ENCODE measurements around the gene RSPH3. TPM values are rescaled to one million over a fixed set of nuclear protein-coding genes. Genes with fewer than 3 reads are reported as not detected.
A peak's percentile ranks its signal among the peaks of the same experiment; 100 is the strongest.

Gene RSPH3
- total and polyA plus RNA-seq, 10 of the 15 experiments (the other 5 are each of a cell fraction or from before 2014, with no cell fraction given): 0.40 to 3.5 (median 1.4) TPM

DNA sequence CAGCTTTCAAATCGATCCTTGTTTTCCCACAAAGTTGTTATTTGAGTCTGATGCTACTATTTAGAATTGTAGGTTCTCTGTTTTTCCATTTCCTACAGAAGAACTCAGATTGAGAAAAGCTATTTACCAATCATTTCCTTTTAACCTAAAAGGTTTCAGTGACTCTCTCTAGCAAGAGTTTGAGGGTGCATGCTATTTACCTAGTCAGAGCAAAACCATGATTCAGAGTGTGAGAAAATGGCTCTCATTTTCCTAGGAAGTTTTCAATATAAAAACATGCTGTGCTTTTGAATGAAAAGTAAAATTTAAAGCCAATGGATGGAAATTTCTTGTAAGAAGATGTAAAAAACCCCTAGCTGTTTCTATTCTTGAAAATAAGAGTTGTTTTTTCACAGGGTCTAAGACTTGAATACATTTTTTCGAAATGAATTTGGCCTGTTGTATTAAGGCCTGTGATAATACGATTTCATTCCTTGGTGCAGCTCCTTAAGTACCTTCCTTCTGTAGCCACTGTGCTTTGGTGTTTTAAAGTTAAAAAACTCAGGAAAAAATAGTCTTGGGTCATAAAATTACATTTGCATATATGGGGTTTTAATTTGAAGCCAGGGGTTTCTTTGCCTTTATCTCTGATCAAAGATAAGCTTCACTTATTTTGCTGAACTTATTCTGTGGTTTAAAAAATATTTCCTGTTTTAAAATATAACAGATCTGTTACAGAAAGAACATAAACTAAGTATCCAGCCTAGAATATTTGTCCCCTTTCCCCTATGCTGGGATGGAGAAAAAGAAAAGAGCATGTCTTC lies 18.0 kb upstream of the RSPH3 start (continued):
- peak in 1 of 2 experiments; percentile 98; a peak in 2 of 4 replicates for TF ChIP-seq ETV6 (conservative IDR thresholded peaks at IDR 0.05 in 1 of 2, IDR thresholded peaks at IDR 0.05 in 1 of 2; ENCODE audit: borderline replicate concordance in 1 of 2, low read depth in 1 of 2)
- TF ChIP-seq, protein P1, sequence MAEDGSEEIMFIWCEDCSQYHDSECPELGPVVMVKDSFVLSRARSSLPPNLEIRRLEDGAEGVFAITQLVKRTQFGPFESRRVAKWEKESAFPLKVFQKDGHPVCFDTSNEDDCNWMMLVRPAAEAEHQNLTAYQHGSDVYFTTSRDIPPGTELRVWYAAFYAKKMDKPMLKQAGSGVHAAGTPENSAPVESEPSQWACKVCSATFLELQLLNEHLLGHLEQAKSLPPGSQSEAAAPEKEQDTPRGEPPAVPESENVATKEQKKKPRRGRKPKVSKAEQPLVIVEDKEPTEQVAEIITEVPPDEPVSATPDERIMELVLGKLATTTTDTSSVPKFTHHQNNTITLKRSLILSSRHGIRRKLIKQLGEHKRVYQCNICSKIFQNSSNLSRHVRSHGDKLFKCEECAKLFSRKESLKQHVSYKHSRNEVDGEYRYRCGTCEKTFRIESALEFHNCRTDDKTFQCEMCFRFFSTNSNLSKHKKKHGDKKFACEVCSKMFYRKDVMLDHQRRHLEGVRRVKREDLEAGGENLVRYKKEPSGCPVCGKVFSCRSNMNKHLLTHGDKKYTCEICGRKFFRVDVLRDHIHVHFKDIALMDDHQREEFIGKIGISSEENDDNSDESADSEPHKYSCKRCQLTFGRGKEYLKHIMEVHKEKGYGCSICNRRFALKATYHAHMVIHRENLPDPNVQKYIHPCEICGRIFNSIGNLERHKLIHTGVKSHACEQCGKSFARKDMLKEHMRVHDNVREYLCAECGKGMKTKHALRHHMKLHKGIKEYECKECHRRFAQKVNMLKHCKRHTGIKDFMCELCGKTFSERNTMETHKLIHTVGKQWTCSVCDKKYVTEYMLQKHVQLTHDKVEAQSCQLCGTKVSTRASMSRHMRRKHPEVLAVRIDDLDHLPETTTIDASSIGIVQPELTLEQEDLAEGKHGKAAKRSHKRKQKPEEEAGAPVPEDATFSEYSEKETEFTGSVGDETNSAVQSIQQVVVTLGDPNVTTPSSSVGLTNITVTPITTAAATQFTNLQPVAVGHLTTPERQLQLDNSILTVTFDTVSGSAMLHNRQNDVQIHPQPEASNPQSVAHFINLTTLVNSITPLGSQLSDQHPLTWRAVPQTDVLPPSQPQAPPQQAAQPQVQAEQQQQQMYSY (CRISPR knock-in tag; IDR thresholded peaks at IDR 0.05): no peak
- no peak for TF ChIP-seq SMARCA5 (IDR thresholded peaks at IDR 0.05)
- no peak for TF ChIP-seq POLR2AphosphoS2 (IDR thresholded peaks at IDR 0.05; ENCODE audit: low read depth, low read length)
- TF ChIP-seq FOXK2 (IDR thresholded peaks at IDR 0.05): no peak
- peak; percentile 78; the same call in 1 of the 2 replicates for TF ChIP-seq NFIC (IDR thresholded peaks at IDR 0.05; ENCODE audit: low read depth, low read length)
- no peak for TF ChIP-seq YBX1 (IDR thresholded peaks at IDR 0.05)
- TF ChIP-seq, protein P2, sequence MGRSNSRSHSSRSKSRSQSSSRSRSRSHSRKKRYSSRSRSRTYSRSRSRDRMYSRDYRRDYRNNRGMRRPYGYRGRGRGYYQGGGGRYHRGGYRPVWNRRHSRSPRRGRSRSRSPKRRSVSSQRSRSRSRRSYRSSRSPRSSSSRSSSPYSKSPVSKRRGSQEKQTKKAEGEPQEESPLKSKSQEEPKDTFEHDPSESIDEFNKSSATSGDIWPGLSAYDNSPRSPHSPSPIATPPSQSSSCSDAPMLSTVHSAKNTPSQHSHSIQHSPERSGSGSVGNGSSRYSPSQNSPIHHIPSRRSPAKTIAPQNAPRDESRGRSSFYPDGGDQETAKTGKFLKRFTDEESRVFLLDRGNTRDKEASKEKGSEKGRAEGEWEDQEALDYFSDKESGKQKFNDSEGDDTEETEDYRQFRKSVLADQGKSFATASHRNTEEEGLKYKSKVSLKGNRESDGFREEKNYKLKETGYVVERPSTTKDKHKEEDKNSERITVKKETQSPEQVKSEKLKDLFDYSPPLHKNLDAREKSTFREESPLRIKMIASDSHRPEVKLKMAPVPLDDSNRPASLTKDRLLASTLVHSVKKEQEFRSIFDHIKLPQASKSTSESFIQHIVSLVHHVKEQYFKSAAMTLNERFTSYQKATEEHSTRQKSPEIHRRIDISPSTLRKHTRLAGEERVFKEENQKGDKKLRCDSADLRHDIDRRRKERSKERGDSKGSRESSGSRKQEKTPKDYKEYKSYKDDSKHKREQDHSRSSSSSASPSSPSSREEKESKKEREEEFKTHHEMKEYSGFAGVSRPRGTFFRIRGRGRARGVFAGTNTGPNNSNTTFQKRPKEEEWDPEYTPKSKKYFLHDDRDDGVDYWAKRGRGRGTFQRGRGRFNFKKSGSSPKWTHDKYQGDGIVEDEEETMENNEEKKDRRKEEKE (IDR thresholded peaks at IDR 0.05): no peak
- TF ChIP-seq NFXL1 (IDR thresholded peaks at IDR 0.05; ENCODE audit: borderline replicate concordance): no peak
- peak; percentile 66; the same call in 1 of the 2 replicates for TF ChIP-seq FOXM1 (IDR thresholded peaks at IDR 0.05; ENCODE audit: low read depth, low read length)
- no peak for TF ChIP-seq CHD4 (IDR thresholded peaks at IDR 0.05)
- TF ChIP-seq IKZF2 (IDR thresholded peaks at IDR 0.05): peak; percentile 49 to 54; a peak in 1 of 4 replicates
- TF ChIP-seq NFYB (IDR thresholded peaks at IDR 0.05; ENCODE audit: insufficient read depth, low read depth, low read length): no peak
- no peak for TF ChIP-seq NR2C2 (IDR thresholded peaks at IDR 0.05; ENCODE audit: borderline replicate concordance, control insufficient read depth, insufficient read length, low read depth)
- no peak for TF ChIP-seq MEF2A (IDR thresholded peaks at IDR 0.05; ENCODE audit: insufficient read depth, low read depth, low read length)
- peak; percentile 58; the same call in 1 of the 2 replicates for TF ChIP-seq RUNX3 (IDR thresholded peaks at IDR 0.05; ENCODE audit: low read length)
- TF ChIP-seq CEBPB (IDR thresholded peaks at IDR 0.05; ENCODE audit: borderline replicate concordance in 1 of 2, low read depth in 2 of 2, low read length in 2 of 2): no peak; a peak in 1 of 4 replicates
- TF ChIP-seq SRF (IDR thresholded peaks at IDR 0.05; ENCODE audit: low read depth in 2 of 2, low read length in 2 of 2): no peak
- TF ChIP-seq ZBED1 (IDR thresholded peaks at IDR 0.05; ENCODE audit: borderline replicate concordance): no peak
- TF ChIP-seq, protein P3, sequence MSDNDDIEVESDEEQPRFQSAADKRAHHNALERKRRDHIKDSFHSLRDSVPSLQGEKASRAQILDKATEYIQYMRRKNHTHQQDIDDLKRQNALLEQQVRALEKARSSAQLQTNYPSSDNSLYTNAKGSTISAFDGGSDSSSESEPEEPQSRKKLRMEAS (IDR thresholded peaks at IDR 0.05; ENCODE audit: low read depth, low read length): no peak
- TF ChIP-seq, protein P4, sequence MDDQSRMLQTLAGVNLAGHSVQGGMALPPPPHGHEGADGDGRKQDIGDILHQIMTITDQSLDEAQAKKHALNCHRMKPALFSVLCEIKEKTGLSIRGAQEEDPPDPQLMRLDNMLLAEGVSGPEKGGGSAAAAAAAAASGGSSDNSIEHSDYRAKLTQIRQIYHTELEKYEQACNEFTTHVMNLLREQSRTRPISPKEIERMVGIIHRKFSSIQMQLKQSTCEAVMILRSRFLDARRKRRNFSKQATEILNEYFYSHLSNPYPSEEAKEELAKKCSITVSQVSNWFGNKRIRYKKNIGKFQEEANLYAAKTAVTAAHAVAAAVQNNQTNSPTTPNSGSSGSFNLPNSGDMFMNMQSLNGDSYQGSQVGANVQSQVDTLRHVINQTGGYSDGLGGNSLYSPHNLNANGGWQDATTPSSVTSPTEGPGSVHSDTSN (IDR thresholded peaks at IDR 0.05; ENCODE audit: insufficient replicate concordance, low read depth, low read length): no peak
- no peak for TF ChIP-seq ZNF274 (IDR thresholded peaks at IDR 0.05; ENCODE audit: insufficient read depth, insufficient read length)

Measured in GM12878 (cell line).